Chondrocyte (in vitro differentiated cells): ENCODE data around the gene NFKB1. TPM values are rescaled to one million over a fixed set of nuclear protein-coding genes. Genes with fewer than 3 reads are reported as not detected.

Experiments
- DNase-seq: peaks from one replicate; pipeline ENCODE4 v3.0.0; 2021; ENCODE audit warnings: mixed read lengths, low spot score
- H3K27ac Mint-ChIP-seq: one replicate; pipeline ENCODE4 v1.8.0; 2021; ENCODE audit warnings: mild to moderate bottlenecking, moderate library complexity, mixed read lengths; ENCODE audit not compliant: unreplicated experiment
- H3K27me3 Mint-ChIP-seq: 2 replicates; pipeline ENCODE4 v1.8.0; 2021; ENCODE audit warnings: low read depth, mixed read lengths
- H3K36me3 Mint-ChIP-seq: 2 replicates; pipeline ENCODE4 v1.8.0; 2021; ENCODE audit warnings: low read depth, mixed read lengths
- H3K4me1 Mint-ChIP-seq: 2 replicates; pipeline ENCODE4 v1.8.0; 2021; ENCODE audit warnings: low read depth, mild to moderate bottlenecking, mixed read lengths
- H3K4me3 Mint-ChIP-seq: one replicate; pipeline ENCODE4 v1.8.0; 2021; ENCODE audit warnings: mild to moderate bottlenecking, moderate library complexity, mixed read lengths; ENCODE audit not compliant: unreplicated experiment
- H3K9me3 Mint-ChIP-seq: 2 replicates; pipeline ENCODE4 v1.8.0; 2021; ENCODE audit warnings: low read depth, mixed read lengths
- total RNA-seq: library from RNA; stranded (reverse); gene quantifications from 3 replicates; pipeline ENCODE4 v1.2.1, GENCODE V29; 2021
- TF ChIP-seq, protein P1 (sequence below): fragments of 200-600 bp; sonication (generic); IDR thresholded peaks from 2 replicates; pipeline ENCODE4 v1.5.0; 2021; ENCODE audit warnings: antibody characterized with exemption, mild to moderate bottlenecking, moderate library complexity

NFKB1 gene
- total RNA-seq, 1 donor from 2014 or later, result 24.4 TPM

DNA sequence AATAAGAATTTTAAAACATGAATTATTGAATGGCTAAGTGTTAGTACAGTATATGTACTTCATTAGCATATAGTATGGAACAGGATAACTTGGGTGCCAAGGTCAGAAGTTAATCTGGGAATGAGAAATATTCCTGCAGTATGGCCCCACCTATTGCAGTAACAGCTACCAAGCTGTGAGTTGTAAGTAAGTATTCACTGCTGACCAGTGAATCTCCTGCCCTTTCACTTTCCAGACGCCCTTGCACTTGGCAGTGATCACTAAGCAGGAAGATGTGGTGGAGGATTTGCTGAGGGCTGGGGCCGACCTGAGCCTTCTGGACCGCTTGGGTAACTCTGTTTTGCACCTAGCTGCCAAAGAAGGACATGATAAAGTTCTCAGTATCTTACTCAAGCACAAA, 105.1 kb downstream of the NFKB1 start:
- Mint-ChIP-seq H3K27ac (no peak overlapping the region), H3K4me3 (no peak overlapping the region), H3K9me3 (no peaks in the 10 kb centered on the region), H3K36me3 (peaks cover 25% of the 10 kb centered on the region), H3K27me3 (no peaks in the 10 kb centered on the region), H3K4me1 (peaks cover 10% of the 10 kb centered on the region)
- DNase-seq, result no peak
- TF ChIP-seq, protein P1, sequence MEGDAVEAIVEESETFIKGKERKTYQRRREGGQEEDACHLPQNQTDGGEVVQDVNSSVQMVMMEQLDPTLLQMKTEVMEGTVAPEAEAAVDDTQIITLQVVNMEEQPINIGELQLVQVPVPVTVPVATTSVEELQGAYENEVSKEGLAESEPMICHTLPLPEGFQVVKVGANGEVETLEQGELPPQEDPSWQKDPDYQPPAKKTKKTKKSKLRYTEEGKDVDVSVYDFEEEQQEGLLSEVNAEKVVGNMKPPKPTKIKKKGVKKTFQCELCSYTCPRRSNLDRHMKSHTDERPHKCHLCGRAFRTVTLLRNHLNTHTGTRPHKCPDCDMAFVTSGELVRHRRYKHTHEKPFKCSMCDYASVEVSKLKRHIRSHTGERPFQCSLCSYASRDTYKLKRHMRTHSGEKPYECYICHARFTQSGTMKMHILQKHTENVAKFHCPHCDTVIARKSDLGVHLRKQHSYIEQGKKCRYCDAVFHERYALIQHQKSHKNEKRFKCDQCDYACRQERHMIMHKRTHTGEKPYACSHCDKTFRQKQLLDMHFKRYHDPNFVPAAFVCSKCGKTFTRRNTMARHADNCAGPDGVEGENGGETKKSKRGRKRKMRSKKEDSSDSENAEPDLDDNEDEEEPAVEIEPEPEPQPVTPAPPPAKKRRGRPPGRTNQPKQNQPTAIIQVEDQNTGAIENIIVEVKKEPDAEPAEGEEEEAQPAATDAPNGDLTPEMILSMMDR, result no peak

DNA sequence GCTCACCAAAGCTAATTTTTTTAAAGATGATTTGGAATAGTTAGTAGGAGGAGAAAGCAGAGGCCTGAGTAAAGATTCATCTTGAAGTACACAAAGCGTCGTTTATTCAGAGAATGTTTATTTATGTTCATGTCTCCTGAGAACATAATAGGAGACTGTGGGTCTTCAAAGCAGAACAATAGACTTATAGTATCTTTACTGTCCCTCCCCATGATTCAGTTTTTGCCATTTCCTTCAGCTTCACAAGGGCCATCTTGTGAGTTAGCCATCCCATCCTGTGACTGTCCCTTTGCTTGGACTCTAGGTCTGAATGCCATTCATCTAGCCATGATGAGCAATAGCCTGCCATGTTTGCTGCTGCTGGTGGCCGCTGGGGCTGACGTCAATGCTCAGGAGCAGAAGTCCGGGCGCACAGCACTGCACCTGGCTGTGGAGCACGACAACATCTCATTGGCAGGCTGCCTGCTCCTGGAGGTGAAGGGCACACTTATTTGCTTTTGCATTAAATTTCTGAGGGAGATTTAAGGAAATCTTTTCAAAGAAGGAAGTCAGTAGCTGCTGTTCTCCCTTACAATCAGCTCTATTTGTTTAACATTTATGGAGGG, 105.8 kb downstream of the NFKB1 start:
- Mint-ChIP-seq H3K4me1 (peaks cover 7% of the 10 kb centered on the region), H3K36me3 (peaks cover 26% of the 10 kb centered on the region), H3K9me3 (no peaks in the 10 kb centered on the region), H3K27ac (no peak overlapping the region), H3K27me3 (no peaks in the 10 kb centered on the region), H3K4me3 (no peak overlapping the region)
- TF ChIP-seq, protein P1, result no peak
- no peak for DNase-seq

DNA sequence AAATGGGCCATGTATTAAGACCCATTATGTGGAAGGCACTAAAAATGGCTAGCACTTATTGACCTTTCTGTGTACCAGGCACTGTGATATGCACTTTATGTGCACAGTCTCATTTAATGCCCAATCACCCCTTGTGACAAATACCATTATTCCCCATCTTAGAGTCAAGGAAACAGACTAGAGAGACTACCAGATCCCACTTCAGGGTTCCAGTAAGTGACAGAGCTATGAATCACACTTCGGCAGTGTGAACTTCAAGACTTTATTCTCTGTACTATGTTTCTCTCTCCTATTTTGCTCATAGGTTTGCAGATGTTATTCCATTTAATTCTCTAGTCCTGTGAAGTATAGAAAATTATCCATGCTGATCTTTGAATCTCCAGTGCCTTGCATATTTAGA, 107.0 kb downstream of the NFKB1 start:
- Mint-ChIP-seq H3K4me1 (peaks cover 7% of the 10 kb centered on the region), H3K27me3 (no peaks in the 10 kb centered on the region), H3K36me3 (peaks cover 30% of the 10 kb centered on the region), H3K27ac (no peak overlapping the region), H3K9me3 (no peaks in the 10 kb centered on the region), H3K4me3 (no peak overlapping the region)
- TF ChIP-seq, protein P1, result no peak
- DNase-seq, result no peak

DNA sequence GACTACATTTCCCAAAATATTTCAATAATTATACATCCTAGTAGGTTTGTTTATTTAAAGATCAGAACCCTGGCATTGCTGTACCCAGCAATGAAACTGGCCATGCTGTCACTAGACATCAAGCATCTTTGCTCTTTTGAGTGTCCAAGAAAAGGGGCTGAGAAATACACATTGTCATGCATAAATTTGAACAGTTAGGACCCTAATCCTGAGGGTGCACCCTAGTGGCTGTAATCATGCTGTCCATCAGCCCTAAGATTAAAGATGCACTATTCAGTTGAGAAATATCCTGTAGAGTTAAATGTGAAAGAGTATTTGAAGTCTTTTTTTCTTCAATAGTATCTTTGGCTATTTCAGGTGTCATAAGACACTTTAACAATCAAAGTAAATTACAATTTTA, 108.8 kb downstream of the NFKB1 start:
- H3K36me3 Mint-ChIP-seq, result peaks cover 41% of the 10 kb centered on the region
- H3K27me3 Mint-ChIP-seq, result no peaks in the 10 kb centered on the region
- no peaks in the 10 kb centered on the region for H3K4me1 Mint-ChIP-seq

DNA sequence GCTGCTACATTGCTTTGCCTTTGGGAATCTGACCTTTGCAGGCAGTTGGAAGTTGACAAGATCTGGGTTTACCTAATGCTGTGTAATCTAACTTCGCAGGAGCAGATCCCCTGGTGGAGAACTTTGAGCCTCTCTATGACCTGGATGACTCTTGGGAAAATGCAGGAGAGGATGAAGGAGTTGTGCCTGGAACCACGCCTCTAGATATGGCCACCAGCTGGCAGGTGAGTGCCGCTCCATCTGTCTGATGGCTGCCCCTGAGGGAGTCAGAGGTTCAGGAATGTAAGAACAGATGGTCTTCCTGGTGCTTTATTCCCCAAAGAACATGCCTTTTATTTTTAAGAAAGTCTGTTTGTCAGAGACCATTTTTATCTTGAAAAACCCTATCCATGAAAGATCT, 109.3 kb downstream of the NFKB1 start:
- Mint-ChIP-seq H3K27ac (no peak overlapping the region), H3K9me3 (no peaks in the 10 kb centered on the region), H3K4me3 (no peak overlapping the region), H3K27me3 (no peaks in the 10 kb centered on the region), H3K36me3 (peaks cover 44% of the 10 kb centered on the region), H3K4me1 (no peaks in the 10 kb centered on the region)
- DNase-seq, result no peak
- TF ChIP-seq, protein P1, result no peak

More for the DNA sequence above, 108.8 kb downstream of the NFKB1 start:
- TF ChIP-seq, protein P1, result peak; percentile 70
- DNase-seq, result no peak
- Mint-ChIP-seq H3K4me3 (no peak overlapping the region), H3K9me3 (no peaks in the 10 kb centered on the region), H3K27ac (no peak overlapping the region)
